Activated CD8-positive, alpha-beta memory T cell treated with anti-CD3 and anti-CD28 coated beads for 48 hours (primary cell): ENCODE results near the gene TARS3.

Experiments used
- DNase-seq, 3 experiments: peaks; one replicate each; pipeline ENCODE4 v3.0.0-alpha.2; 2020; ENCODE audit warnings: low read depth in 2 of 3, low spot score in 2 of 3

Gene TARS3

GRCh38 chr15:101608201-101608600 is 116.1 kb downstream of the TARS3 start:
- DNase-seq: no peak

- DNase-seq: no peak
These were observed 117.2 kb downstream of the TARS3 start for GRCh38 chr15:101607108-101607507.

- DNase-seq: no peak
These were observed 120.0 kb downstream of the TARS3 start for GRCh38 chr15:101604124-101604874.
